ENCODE data around the gene HCN1. TPM values are rescaled to one million over a fixed set of nuclear protein-coding genes. Genes with fewer than 3 reads are reported as not detected.
"Not testable (repeated sequence)": the region's sequence is repeated elsewhere in the genome, so short reads cannot be mapped to it uniquely, and the experiment has no call there.

HCN1 gene
- total RNA-seq, 2 donors from 2014 or later, result 4.4 to 5.5 TPM

DNA sequence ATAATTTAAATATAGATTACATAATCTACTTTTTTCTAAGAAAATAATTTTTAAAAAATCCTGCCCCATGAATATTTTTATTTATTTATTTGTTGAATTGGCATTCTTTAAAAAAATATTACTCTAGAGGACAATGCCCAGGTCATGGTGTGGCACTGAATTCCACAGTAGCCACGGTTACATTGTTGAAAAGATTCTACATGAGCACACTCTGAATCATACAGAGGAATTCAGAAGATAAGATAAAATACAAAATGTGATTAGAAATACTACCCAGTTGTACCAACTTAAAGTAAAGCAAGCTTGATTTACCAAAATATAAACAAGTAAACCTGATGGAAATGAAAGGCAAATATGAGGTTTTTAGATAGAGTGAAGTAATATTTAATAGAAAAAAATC, 183.7 kb downstream of the HCN1 start:
- no peaks in the 10 kb centered on the region for H3K4me1 ChIP-seq
- no peaks in the 10 kb centered on the region for H3K36me3 ChIP-seq
- H3K4me3 ChIP-seq, result no peak overlapping the region
- H3K27me3 ChIP-seq, result no peaks in the 10 kb centered on the region
- H3K9me3 ChIP-seq, result no peaks in the 10 kb centered on the region
- H3K27ac ChIP-seq, result no peak overlapping the region
- TF ChIP-seq, protein P1, sequence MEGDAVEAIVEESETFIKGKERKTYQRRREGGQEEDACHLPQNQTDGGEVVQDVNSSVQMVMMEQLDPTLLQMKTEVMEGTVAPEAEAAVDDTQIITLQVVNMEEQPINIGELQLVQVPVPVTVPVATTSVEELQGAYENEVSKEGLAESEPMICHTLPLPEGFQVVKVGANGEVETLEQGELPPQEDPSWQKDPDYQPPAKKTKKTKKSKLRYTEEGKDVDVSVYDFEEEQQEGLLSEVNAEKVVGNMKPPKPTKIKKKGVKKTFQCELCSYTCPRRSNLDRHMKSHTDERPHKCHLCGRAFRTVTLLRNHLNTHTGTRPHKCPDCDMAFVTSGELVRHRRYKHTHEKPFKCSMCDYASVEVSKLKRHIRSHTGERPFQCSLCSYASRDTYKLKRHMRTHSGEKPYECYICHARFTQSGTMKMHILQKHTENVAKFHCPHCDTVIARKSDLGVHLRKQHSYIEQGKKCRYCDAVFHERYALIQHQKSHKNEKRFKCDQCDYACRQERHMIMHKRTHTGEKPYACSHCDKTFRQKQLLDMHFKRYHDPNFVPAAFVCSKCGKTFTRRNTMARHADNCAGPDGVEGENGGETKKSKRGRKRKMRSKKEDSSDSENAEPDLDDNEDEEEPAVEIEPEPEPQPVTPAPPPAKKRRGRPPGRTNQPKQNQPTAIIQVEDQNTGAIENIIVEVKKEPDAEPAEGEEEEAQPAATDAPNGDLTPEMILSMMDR (IDR thresholded peaks at IDR 0.05), result no peak
- no peak for DNase-seq (ENCODE audit: low spot score)

GRCh38 chr5:45509371-45509770, 186.8 kb downstream of the HCN1 start:
- H3K27ac ChIP-seq, result no peak overlapping the region
- no peak overlapping the region for H3K4me3 ChIP-seq
- H3K27me3 ChIP-seq, result no peaks in the 10 kb centered on the region
- H3K4me1 ChIP-seq, result no peaks in the 10 kb centered on the region
- H3K36me3 ChIP-seq, result no peaks in the 10 kb centered on the region
- TF ChIP-seq, protein P1 (IDR thresholded peaks at IDR 0.05), result no peak
- no peak for DNase-seq (ENCODE audit: low spot score)
- no peaks in the 10 kb centered on the region for H3K9me3 ChIP-seq

GRCh38 chr5:45508135-45508534, 188.0 kb downstream of the HCN1 start:
- no peak overlapping the region for H3K27ac ChIP-seq
- DNase-seq (ENCODE audit: low spot score), result no peak
- TF ChIP-seq, protein P1 (IDR thresholded peaks at IDR 0.05), result no peak
- H3K4me3 ChIP-seq, result no peak overlapping the region
- no peaks in the 10 kb centered on the region for H3K27me3 ChIP-seq
- H3K9me3 ChIP-seq, result no peaks in the 10 kb centered on the region
- H3K36me3 ChIP-seq, result no peaks in the 10 kb centered on the region
- H3K4me1 ChIP-seq, result no peaks in the 10 kb centered on the region

DNA sequence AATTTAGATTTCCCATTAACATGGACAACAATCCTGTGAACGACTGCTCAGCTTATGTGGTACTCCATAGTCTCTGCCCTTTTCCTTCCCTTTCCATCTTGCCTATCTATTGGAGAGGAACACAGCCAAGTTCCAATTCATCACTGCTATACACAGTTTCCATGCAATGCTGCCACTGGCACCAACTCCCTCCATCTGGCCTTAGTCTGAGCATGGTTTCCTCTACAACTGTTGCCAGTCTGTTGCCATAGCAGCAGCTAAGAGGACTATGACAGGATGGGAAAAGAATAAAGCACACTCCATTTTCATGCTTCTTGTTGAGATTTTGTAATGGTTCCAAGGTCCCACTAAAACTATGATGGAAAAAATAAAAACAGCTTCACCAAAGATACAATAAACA, 189.0 kb downstream of the HCN1 start:
- DNase-seq (ENCODE audit: low spot score), result no peak
- no peaks in the 10 kb centered on the region for H3K9me3 ChIP-seq
- no peaks in the 10 kb centered on the region for H3K36me3 ChIP-seq
- no peaks in the 10 kb centered on the region for H3K4me1 ChIP-seq
- H3K27me3 ChIP-seq, result no peaks in the 10 kb centered on the region
- no peak overlapping the region for H3K4me3 ChIP-seq
- TF ChIP-seq, protein P1 (IDR thresholded peaks at IDR 0.05), result no peak
- H3K27ac ChIP-seq, result no peak overlapping the region

DNA sequence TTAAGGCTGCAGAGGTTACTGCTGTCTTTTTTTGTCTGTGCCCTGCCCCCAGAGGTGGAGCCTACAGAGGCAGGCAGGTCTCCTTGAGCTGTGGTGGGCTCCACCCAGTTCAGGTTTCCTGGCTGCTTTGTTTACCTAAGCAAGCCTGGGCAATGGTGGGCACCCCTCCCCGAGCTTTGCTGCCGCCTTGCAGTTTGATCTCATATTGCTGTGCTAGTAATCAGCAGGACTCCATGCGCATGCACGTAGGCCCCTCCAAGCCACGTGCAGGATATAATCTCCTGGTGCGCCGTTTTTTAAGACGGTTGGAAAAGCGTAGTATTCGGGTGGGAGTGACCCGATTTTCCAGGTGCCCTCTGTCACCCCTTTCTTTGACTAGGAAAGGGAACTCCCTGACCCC, 197.2 kb downstream of the HCN1 start:
- H3K27me3 ChIP-seq; H3K9me3 ChIP-seq; H3K36me3 ChIP-seq; H3K4me3 ChIP-seq; DNase-seq (ENCODE audit: low spot score); H3K4me1 ChIP-seq; H3K27ac ChIP-seq: not testable (repeated sequence)

- Histone ChIP-seq H3K4me1 (no peaks in the 10 kb centered on the region), H3K27me3 (no peaks in the 10 kb centered on the region), H3K4me3 (no peak overlapping the region), H3K27ac (no peak overlapping the region), H3K36me3 (no peaks in the 10 kb centered on the region), H3K9me3 (no peaks in the 10 kb centered on the region)
- DNase-seq (ENCODE audit: low spot score), result no peak
- TF ChIP-seq, protein P1 (IDR thresholded peaks at IDR 0.05), result no peak
Observed at GRCh38 chr5:45491368-45491767, 204.8 kb downstream of the HCN1 start.

All from right atrium auricular region (tissue), 2 donors.